Tracheal epithelial cell (primary cell): ENCODE results near the gene SNRPB2. TPM values are rescaled to one million over a fixed set of nuclear protein-coding genes. Genes with fewer than 3 reads are reported as not detected.

Experiments
- total RNA-seq: library from RNA; depleted of rRNA; stranded (reverse); fragments of >200 nt; gene quantifications from 2 replicates; pipeline ENCODE4 v1.2.1, GENCODE V29; 2014

The SNRPB2 gene
- total RNA-seq = 42.2 and 46.7 TPM in 2 replicates

DNA sequence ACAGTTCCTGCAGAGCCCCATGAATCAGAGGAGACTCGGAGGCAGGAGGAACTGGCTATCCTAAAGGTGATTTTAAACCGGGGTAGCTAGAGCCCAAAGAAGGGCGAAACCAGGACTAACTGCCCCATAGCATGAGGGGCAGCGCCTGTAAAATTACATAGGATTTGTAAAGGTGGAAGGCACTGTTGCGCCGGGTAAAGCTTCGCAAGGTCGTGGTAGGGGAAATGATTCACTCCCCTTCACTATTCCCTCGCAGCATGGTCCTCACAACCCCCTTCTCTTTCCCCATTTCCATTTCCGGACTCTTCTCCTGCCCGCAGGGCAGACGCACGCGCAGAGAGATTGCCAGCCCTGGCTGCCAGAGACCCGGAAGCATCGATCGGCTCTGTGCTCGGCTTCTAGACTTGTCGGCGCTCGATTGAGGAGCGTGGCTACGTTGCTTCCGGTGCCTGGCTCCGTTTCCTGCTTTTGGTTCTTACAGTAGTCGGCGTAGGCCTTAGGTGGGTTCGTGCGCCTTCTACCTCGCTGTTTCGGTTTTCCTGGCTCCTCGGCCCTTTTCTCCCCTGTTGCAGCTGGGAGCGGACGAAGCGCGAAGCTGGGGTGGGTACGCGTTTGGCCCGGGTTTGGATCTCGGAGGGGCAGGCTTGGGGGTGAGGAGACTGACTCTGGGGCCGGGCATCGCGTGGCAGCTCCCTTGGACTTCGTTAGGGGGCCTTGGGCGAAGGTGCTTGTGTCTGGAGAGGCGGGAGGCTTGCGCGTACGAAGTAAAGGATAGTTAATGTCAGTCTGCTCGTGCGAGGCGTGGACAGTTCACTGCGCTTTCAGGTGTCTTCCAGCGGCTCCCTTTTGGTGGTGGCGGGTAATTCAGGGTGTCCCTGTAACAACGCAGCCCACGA, at the start of gene SNRPB2:
SNRPB2 (plus strand) TSS at position 462 of the 896 bp plus-strand sequence. CDS start 1,677 bp downstream, outside the sequence.

DNA sequence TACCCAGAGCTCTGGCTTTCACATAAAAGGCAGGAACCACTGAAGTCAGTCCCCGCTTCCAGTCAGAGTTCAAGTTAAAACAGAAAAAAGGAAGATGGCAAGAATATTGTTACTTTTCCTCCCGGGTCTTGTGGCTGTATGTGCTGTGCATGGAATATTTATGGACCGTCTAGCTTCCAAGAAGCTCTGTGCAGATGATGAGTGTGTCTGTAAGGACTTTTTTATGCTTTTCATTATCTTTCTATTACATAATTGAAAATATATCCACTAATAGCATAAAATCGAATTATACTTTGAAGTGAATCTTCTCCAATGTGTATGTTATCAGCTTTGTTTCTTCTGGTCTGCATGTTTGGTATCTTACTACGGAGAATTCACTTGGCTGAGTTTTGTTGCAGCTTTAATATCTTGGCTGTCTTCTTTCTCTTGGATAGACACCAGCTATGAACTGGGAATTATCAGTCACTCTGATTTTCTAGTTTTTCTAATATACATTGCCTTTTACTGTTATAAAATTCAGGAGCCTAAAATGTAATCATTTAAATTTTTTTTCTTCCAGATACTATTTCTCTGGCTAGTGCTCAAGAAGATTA, 18.6 kb downstream of the SNRPB2 start, which contains the start of gene OTOR:
OTOR (plus strand) TSS at position 51 of the 593 bp plus-strand sequence; CDS start at position 95, 44 bp downstream.

Other genes with a start within 250 kb of the SNRPB2 start
- 16.1 and 17.9 TPM in 2 replicates for gene KIF16B, start 156.6 kb upstream of the SNRPB2 start, total RNA-seq
- not detected in 2 replicates for gene OTOR, start 18.3 kb downstream of the SNRPB2 start, total RNA-seq